ENCODE results near the gene NTRK2. TPM values are rescaled to one million over a fixed set of nuclear protein-coding genes. Genes with fewer than 3 reads are reported as not detected.

The NTRK2 gene
- polyA plus RNA-seq, 1 donor (not counting 4 experiments of a cell fraction or from before 2014, with no cell fraction given) = 0.08 TPM

DNA sequence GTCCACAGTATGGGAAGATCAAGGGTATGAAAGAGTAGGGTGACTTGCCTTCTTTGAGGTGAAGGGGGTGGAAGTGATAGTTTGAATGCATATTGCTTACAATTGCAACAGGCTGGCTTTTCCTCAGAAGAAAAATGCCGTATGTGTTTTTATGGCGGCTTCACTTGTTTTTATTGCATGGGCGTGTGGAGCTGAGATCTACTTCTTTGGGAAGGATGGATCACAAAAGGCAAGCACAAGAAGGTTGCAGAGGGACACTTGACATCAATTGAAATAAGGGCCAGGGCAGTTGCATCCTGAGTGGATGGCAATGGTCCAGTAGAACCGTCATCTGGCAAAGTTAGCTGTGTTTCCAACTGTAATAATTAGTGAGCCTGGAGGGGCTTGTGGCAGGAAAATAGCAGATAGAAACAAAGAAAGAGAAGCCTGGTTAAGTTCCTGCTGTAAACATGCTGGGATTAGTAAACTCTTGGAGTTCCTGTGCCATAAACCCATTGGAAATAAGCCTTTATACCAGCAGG, 138.4 kb downstream of the NTRK2 start:
- TF ChIP-seq EZH2 (IDR thresholded peaks at IDR 0.05; ENCODE audit: low read length) = no peak
- TF ChIP-seq, protein P1, sequence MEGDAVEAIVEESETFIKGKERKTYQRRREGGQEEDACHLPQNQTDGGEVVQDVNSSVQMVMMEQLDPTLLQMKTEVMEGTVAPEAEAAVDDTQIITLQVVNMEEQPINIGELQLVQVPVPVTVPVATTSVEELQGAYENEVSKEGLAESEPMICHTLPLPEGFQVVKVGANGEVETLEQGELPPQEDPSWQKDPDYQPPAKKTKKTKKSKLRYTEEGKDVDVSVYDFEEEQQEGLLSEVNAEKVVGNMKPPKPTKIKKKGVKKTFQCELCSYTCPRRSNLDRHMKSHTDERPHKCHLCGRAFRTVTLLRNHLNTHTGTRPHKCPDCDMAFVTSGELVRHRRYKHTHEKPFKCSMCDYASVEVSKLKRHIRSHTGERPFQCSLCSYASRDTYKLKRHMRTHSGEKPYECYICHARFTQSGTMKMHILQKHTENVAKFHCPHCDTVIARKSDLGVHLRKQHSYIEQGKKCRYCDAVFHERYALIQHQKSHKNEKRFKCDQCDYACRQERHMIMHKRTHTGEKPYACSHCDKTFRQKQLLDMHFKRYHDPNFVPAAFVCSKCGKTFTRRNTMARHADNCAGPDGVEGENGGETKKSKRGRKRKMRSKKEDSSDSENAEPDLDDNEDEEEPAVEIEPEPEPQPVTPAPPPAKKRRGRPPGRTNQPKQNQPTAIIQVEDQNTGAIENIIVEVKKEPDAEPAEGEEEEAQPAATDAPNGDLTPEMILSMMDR (optimal IDR thresholded peaks at IDR 0.05 in 1 of 3, IDR thresholded peaks at IDR 0.05 in 1 of 3, conservative IDR thresholded peaks at IDR 0.05 in 1 of 3; ENCODE audit: extremely low read depth in 1 of 3, insufficient read depth in 2 of 3, low read length in 3 of 3) = no peak
- no peaks in the 10 kb centered on the region for H3K36me3 ChIP-seq (ENCODE audit: control insufficient read depth in 2 of 2, extremely low read depth in 1 of 2, insufficient read depth in 2 of 2, low read length in 2 of 2)
- H3K79me2 ChIP-seq (ENCODE audit: control insufficient read depth, insufficient read depth, low read length) = no peaks in the 10 kb centered on the region
- H3K9me1 ChIP-seq (ENCODE audit: control insufficient read depth, extremely low read depth, insufficient read depth, low read length) = no peaks in the 10 kb centered on the region
- H3K9ac ChIP-seq (ENCODE audit: control insufficient read depth, extremely low read depth, insufficient read depth, low read length) = no peak overlapping the region
- no peak for DNase-seq (ENCODE audit: low read depth, low spot score)
- no peak overlapping the region for H3K4me2 ChIP-seq (ENCODE audit: control insufficient read depth, extremely low read depth, insufficient read depth, low read depth, low read length)
- H2AFZ ChIP-seq (ENCODE audit: control insufficient read depth, low read length) = no peak overlapping the region
- no peaks in the 10 kb centered on the region for H4K20me1 ChIP-seq (ENCODE audit: control insufficient read depth, extremely low read depth, insufficient read depth, low read length)
- H3K27ac ChIP-seq (ENCODE audit: control insufficient read depth, insufficient read depth, low read length) = no peak overlapping the region
- FAIRE-seq = no peak
- dilution Hi-C loops (cut with MboI; ENCODE audit: extremely low pct_ligation_motif_present, low sequenced_read_pairs) = no loop called here
- H3K4me1 ChIP-seq (ENCODE audit: control insufficient read depth, extremely low read depth, insufficient read depth, low read length) = no peaks in the 10 kb centered on the region
- no peaks in the 10 kb centered on the region for H3K9me3 ChIP-seq (ENCODE audit: control insufficient read depth, low read depth, low read length)
- no peak overlapping the region for H3K4me3 ChIP-seq (ENCODE audit: control insufficient read depth in 2 of 3, extremely low read depth in 1 of 3, insufficient read depth in 2 of 3, low read depth in 1 of 3, low read length in 3 of 3)
- no peaks in the 10 kb centered on the region for H3K27me3 ChIP-seq (ENCODE audit: control insufficient read depth, extremely low read depth, insufficient read depth, low read length)

GRCh38 chr9:84808416-84808815, 138.9 kb downstream of the NTRK2 start:
- H4K20me1 ChIP-seq (ENCODE audit: control insufficient read depth, extremely low read depth, insufficient read depth, low read length) = no peaks in the 10 kb centered on the region
- H3K4me2 ChIP-seq (ENCODE audit: control insufficient read depth, extremely low read depth, insufficient read depth, low read depth, low read length) = no peak overlapping the region
- H3K9me3 ChIP-seq (ENCODE audit: control insufficient read depth, low read depth, low read length) = no peaks in the 10 kb centered on the region
- no peaks in the 10 kb centered on the region for H3K79me2 ChIP-seq (ENCODE audit: control insufficient read depth, insufficient read depth, low read length)
- no peaks in the 10 kb centered on the region for H3K4me1 ChIP-seq (ENCODE audit: control insufficient read depth, extremely low read depth, insufficient read depth, low read length)
- H3K9me1 ChIP-seq (ENCODE audit: control insufficient read depth, extremely low read depth, insufficient read depth, low read length) = no peaks in the 10 kb centered on the region
- no peak overlapping the region for H3K27ac ChIP-seq (ENCODE audit: control insufficient read depth, insufficient read depth, low read length)
- no peaks in the 10 kb centered on the region for H3K27me3 ChIP-seq (ENCODE audit: control insufficient read depth, extremely low read depth, insufficient read depth, low read length)
- H2AFZ ChIP-seq (ENCODE audit: control insufficient read depth, low read length) = no peak overlapping the region
- dilution Hi-C loops (cut with MboI; ENCODE audit: extremely low pct_ligation_motif_present, low sequenced_read_pairs) = no loop called here
- FAIRE-seq = no peak
- H3K9ac ChIP-seq (ENCODE audit: control insufficient read depth, extremely low read depth, insufficient read depth, low read length) = no peak overlapping the region
- no peaks in the 10 kb centered on the region for H3K36me3 ChIP-seq (ENCODE audit: control insufficient read depth in 2 of 2, extremely low read depth in 1 of 2, insufficient read depth in 2 of 2, low read length in 2 of 2)
- DNase-seq (ENCODE audit: low read depth, low spot score) = no peak
- H3K4me3 ChIP-seq (ENCODE audit: control insufficient read depth in 2 of 3, extremely low read depth in 1 of 3, insufficient read depth in 2 of 3, low read depth in 1 of 3, low read length in 3 of 3) = no peak overlapping the region
- TF ChIP-seq, protein P1 (optimal IDR thresholded peaks at IDR 0.05 in 1 of 3, IDR thresholded peaks at IDR 0.05 in 1 of 3, conservative IDR thresholded peaks at IDR 0.05 in 1 of 3; ENCODE audit: extremely low read depth in 1 of 3, insufficient read depth in 2 of 3, low read length in 3 of 3) = no peak
- no peak for TF ChIP-seq EZH2 (IDR thresholded peaks at IDR 0.05; ENCODE audit: low read length)
